DND-41 (cell line): Measurements from ENCODE around the gene FAM241A.

Source experiments
- ATAC-seq: fragments of 200-7000 bp; cut with Tn5 transposase; 3 replicates; pipeline ENCODE4 v1.9.1; 2021; ENCODE audit warnings: low read depth; ENCODE audit not compliant: insufficient read depth
- DNase-seq: peaks from one replicate; pipeline ENCODE4 v3.0.0-alpha.2; 2020
- H2AFZ ChIP-seq: 2 replicates; pipeline ENCODE4 v1.6.0; 2012; ENCODE audit warnings: low read depth, low read length
- H3K27ac ChIP-seq: 2 replicates; pipeline ENCODE4 v1.5.1; 2012; ENCODE audit warnings: low read length, inconsistent platforms
- H3K27me3 ChIP-seq: fragments of 200-600 bp; sonication (generic); 2 replicates; pipeline ENCODE4 v1.6.0; 2012; ENCODE audit warnings: low read length, mild to moderate bottlenecking, inconsistent platforms; ENCODE audit not compliant: insufficient read depth, poor library complexity
- H3K36me3 ChIP-seq: 2 replicates; pipeline ENCODE4 v1.5.1; 2012; ENCODE audit warnings: low read length, inconsistent platforms; ENCODE audit not compliant: insufficient read depth
- H3K4me1 ChIP-seq: 2 replicates; pipeline ENCODE4 v1.5.1; 2012; ENCODE audit warnings: mild to moderate bottlenecking, low read length; ENCODE audit not compliant: insufficient read depth
- H3K4me2 ChIP-seq: 2 replicates; pipeline ENCODE4 v1.6.0; 2012; ENCODE audit warnings: mild to moderate bottlenecking, moderate library complexity, low read length, inconsistent platforms; ENCODE audit not compliant: insufficient read depth
- H3K4me3 ChIP-seq, 2 experiments: fragments of 200-600 bp in 1 of 2; shearing (Covaris generic) in 1 of 2; 2 replicates each; pipeline ENCODE4 v1.5.1; 2012 to 2016; ENCODE audit warnings: inconsistent platforms in 2 of 2, low read length in 2 of 2, mild to moderate bottlenecking in 2 of 2, low read depth in 1 of 2, moderate library complexity in 1 of 2
- H3K79me2 ChIP-seq: 2 replicates; pipeline ENCODE4 v1.6.0; 2012; ENCODE audit warnings: low read length, inconsistent platforms; ENCODE audit not compliant: insufficient read depth
- H3K9ac ChIP-seq: 2 replicates; pipeline ENCODE4 v1.6.0; 2012; ENCODE audit warnings: low read depth, mild to moderate bottlenecking, inconsistent platforms, low read length, moderate library complexity
- H3K9me3 ChIP-seq: 2 replicates; pipeline ENCODE4 v1.5.1; 2012; ENCODE audit warnings: low read length, moderate library complexity, mild to moderate bottlenecking, inconsistent platforms; ENCODE audit not compliant: insufficient read depth, severe bottlenecking
- H4K20me1 ChIP-seq: 2 replicates; pipeline ENCODE4 v1.6.0; 2012; ENCODE audit warnings: low read length; ENCODE audit not compliant: insufficient read depth
- CTCF ChIP-seq: IDR thresholded peaks from 2 replicates; pipeline ENCODE4 v1.5.1; 2012; ENCODE audit warnings: borderline replicate concordance, low read length, moderate library complexity, mild to moderate bottlenecking; ENCODE audit not compliant: poor library complexity, severe bottlenecking; ENCODE audit errors: extremely low read depth
- EZH2 ChIP-seq: IDR thresholded peaks from 3 replicates; pipeline ENCODE4 v1.6.1; 2012; ENCODE audit warnings: borderline replicate concordance, low read depth, mild to moderate bottlenecking, moderate library complexity, low read length, inconsistent platforms; ENCODE audit not compliant: severe bottlenecking

FAM241A gene

DNA sequence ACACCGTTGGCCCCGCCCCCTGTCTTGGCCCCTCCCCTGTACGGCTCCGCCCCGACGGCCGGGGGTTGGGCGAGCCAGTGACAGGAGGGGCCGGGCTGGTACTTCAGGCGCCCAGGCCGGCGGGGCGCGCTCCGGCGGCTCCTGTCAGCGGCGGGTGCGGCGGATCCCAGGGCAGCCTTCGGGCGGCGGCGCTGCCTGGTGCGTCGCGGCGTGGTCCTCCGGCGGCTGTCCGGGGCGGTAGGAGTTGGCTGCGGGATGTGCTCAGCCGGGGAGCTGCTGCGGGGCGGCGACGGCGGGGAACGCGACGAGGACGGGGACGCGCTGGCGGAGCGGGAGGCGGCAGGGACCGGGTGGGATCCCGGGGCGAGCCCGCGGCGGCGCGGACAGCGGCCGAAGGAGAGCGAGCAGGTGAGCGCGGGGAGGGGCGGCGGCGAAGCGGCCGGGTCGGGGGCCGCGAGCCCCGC, at the start of gene FAM241A:
Gene FAM241A (plus strand): TSS at position 129 of the 464 bp plus-strand sequence. CDS start 127 bp downstream, at position 256.
- H3K27ac ChIP-seq = no peak within 1 kb of the TSS
- peak within 1 kb of the TSS; percentile 46 for H3K9ac ChIP-seq
- peak within 1 kb of the TSS; percentile 75 for H3K4me2 ChIP-seq
- no peaks in the 10 kb centered on the region for H3K79me2 ChIP-seq
- H3K4me1 ChIP-seq = peaks cover 9% of the 10 kb centered on the region; the same call in 1 of the 2 replicates
- DNase-seq (peak; percentile 76), ATAC-seq (peak; percentile 94)
- TF ChIP-seq CTCF (no peak), EZH2 (no peak)
- peak within 1 kb of the TSS; percentile 20 to 63; a peak in 3 of 4 replicates for H3K4me3 ChIP-seq
- peaks cover 20% of the 10 kb centered on the region for H3K27me3 ChIP-seq
- no peaks in the 10 kb centered on the region for H3K36me3 ChIP-seq
- no peaks in the 10 kb centered on the region for H4K20me1 ChIP-seq
- peak within 1 kb of the TSS; percentile 69 for H2AFZ ChIP-seq
- H3K9me3 ChIP-seq = no peaks in the 10 kb centered on the region

- no peak for DNase-seq
- TF ChIP-seq EZH2 (no peak), CTCF (no peak)
Measured at GRCh38 chr4:112098841-112099530, 46.3 kb upstream of the FAM241A start.

GRCh38 chr4:112099701-112100297, 45.5 kb upstream of the FAM241A start:
- Histone ChIP-seq H3K4me3 (no peak overlapping the region), H3K36me3 (no peaks in the 10 kb centered on the region), H4K20me1 (no peaks in the 10 kb centered on the region), H3K27me3 (peaks cover 3% of the 10 kb centered on the region), H3K9ac (no peak overlapping the region), H3K9me3 (no peaks in the 10 kb centered on the region), H3K4me2 (no peak overlapping the region), H2AFZ (no peak overlapping the region), H3K27ac (no peak overlapping the region), H3K79me2 (no peaks in the 10 kb centered on the region), H3K4me1 (no peaks in the 10 kb centered on the region)
- no peak for TF ChIP-seq EZH2
- peak; percentile 77 for TF ChIP-seq CTCF
- ATAC-seq (peak; percentile 88), DNase-seq (no peak)

More at GRCh38 chr4:112098841-112099530, 46.3 kb upstream of the FAM241A start:
- Histone ChIP-seq H4K20me1 (no peaks in the 10 kb centered on the region), H3K4me2 (no peak overlapping the region), H3K4me1 (no peaks in the 10 kb centered on the region), H3K36me3 (no peaks in the 10 kb centered on the region), H3K9ac (no peak overlapping the region), H3K4me3 (no peak overlapping the region), H3K27ac (no peak overlapping the region), H3K9me3 (no peaks in the 10 kb centered on the region), H2AFZ (no peak overlapping the region), H3K79me2 (no peaks in the 10 kb centered on the region), H3K27me3 (peaks cover 3% of the 10 kb centered on the region)
- no peak for ATAC-seq
